Measurements from ENCODE around the gene EXOC4.

EXOC4 gene

DNA sequence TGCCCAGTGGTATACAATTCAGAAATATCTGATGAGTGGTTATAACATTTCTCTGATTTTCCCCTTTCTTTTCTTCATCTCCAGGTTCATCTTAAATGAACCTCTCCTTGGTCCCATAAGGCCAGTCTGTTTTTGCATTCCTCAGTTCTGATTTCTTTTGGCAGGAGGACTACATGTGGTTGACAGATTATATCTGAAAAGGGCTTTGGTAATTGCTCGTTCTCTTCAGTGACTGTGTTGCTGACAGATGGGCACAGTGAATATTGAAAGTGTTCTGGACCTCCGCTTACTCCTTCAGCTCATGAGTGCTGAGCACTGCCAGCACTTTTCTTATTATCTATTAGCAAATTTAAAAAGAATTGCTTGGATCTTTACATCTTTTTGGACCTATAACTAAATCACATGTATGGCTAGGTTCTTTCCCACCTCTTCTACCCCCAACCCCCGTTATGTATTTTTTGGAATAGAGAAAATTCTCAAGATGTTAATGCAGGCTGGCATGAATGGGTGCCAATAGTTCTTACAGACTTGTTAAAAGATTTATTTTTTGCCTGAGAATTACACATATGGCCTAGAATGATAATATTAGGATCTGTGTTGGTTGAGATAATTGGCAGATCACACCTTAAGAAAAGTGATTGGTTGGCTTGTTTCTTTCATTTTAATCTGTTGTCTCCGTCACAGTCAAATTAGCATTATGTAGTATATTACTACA lies 323.0 kb downstream of the EXOC4 start:
- H3K4me3 ChIP-seq (ENCODE audit: low read depth, low read length): no peak overlapping the region
- H3K27ac ChIP-seq (ENCODE audit: extremely low read depth, low read depth, low read length): no peak overlapping the region
- H3K9me3 ChIP-seq (ENCODE audit: control insufficient read depth, insufficient read depth, low read depth, low read length): no peaks in the 10 kb centered on the region
- H3K36me3 ChIP-seq (ENCODE audit: control insufficient read depth in 2 of 2, insufficient read depth in 1 of 2, low read length in 2 of 2): no peaks in the 10 kb centered on the region
- H3K4me1 ChIP-seq (ENCODE audit: control insufficient read depth, insufficient read depth, low read length): peaks cover 4% of the 10 kb centered on the region; the same call in 1 of the 2 replicates
- TF ChIP-seq ZNF266 (tag by site-specific recombination; IDR thresholded peaks at IDR 0.05; ENCODE audit: low read depth) (no peak), ZNF501 (tag by site-specific recombination; IDR thresholded peaks at IDR 0.05) (no peak), YY2 (tag by site-specific recombination; IDR thresholded peaks at IDR 0.05) (no peak), ZSCAN16 (tag by site-specific recombination; IDR thresholded peaks at IDR 0.05) (no peak), CTCF (tag by site-specific recombination; IDR thresholded peaks at IDR 0.05) (no peak), PRDM4 (tag by site-specific recombination; IDR thresholded peaks at IDR 0.05) (no peak), ZNF843 (tag by site-specific recombination; IDR thresholded peaks at IDR 0.05) (no peak), FEZF1 (tag by site-specific recombination; IDR thresholded peaks at IDR 0.05) (no peak), MYNN (tag by site-specific recombination; IDR thresholded peaks at IDR 0.05; ENCODE audit: borderline replicate concordance) (no peak), ZNF704 (tag by site-specific recombination; IDR thresholded peaks at IDR 0.05) (no peak), ZFHX2 (tag by site-specific recombination; conservative IDR thresholded peaks at IDR 0.05) (no peak), HOXD13 (CRISPR knock-in tag; IDR thresholded peaks at IDR 0.05; ENCODE audit: borderline replicate concordance) (no peak), ZSCAN18 (tag by site-specific recombination; IDR thresholded peaks at IDR 0.05) (no peak), ZNF157 (tag by site-specific recombination; IDR thresholded peaks at IDR 0.05) (no peak), ZNF521 (tag by site-specific recombination; IDR thresholded peaks at IDR 0.05) (no peak), SALL2 (tag by site-specific recombination; IDR thresholded peaks at IDR 0.05; ENCODE audit: borderline replicate concordance) (no peak)
- TF ChIP-seq, protein P1, sequence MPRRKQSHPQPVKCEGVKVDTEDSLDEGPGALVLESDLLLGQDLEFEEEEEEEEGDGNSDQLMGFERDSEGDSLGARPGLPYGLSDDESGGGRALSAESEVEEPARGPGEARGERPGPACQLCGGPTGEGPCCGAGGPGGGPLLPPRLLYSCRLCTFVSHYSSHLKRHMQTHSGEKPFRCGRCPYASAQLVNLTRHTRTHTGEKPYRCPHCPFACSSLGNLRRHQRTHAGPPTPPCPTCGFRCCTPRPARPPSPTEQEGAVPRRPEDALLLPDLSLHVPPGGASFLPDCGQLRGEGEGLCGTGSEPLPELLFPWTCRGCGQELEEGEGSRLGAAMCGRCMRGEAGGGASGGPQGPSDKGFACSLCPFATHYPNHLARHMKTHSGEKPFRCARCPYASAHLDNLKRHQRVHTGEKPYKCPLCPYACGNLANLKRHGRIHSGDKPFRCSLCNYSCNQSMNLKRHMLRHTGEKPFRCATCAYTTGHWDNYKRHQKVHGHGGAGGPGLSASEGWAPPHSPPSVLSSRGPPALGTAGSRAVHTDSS (tag by site-specific recombination; IDR thresholded peaks at IDR 0.05): no peak
- ChIA-PET CTCF (no interaction called here), POLR2A (no interaction called here)
